HG03457 (cell line): ENCODE results near the gene CACNA1B.
"Not testable (repeated sequence)": the region's sequence is repeated elsewhere in the genome, so short reads cannot be mapped to it uniquely, and the experiment has no call there.

Experiments
- ATAC-seq: cut with Tn5 transposase; IDR thresholded peaks from one replicate; pipeline ENCODE4 v1.9.1; 2021; ENCODE audit warnings: moderate number of reproducible peaks; ENCODE audit not compliant: unreplicated experiment

Gene CACNA1B

GRCh38 chr9:137877506-137878122 lies at the start of gene CACNA1B:
Gene CACNA1B (plus strand): TSS chr9:137877782. CDS start chr9:137877934, 152 bp downstream.
- not testable (repeated sequence) for ATAC-seq

GRCh38 chr9:137827908-137828526 lies 49.6 kb upstream of the CACNA1B start:
- no peak for ATAC-seq

- ATAC-seq = no peak
Measured at GRCh38 chr9:137828527-137829259, 48.9 kb upstream of the CACNA1B start.

GRCh38 chr9:137829260-137829996 lies 48.2 kb upstream of the CACNA1B start:
- ATAC-seq = no peak

- ATAC-seq = no peak
Measured at GRCh38 chr9:137832191-137832700, 45.3 kb upstream of the CACNA1B start.

GRCh38 chr9:137832830-137833590 lies 44.6 kb upstream of the CACNA1B start:
- no peak for ATAC-seq

GRCh38 chr9:137833721-137834613 lies 43.6 kb upstream of the CACNA1B start:
- no peak for ATAC-seq

GRCh38 chr9:137834846-137835546 lies 42.6 kb upstream of the CACNA1B start:
- ATAC-seq = no peak

GRCh38 chr9:137836151-137836830 lies 41.3 kb upstream of the CACNA1B start:
- no peak for ATAC-seq

- no peak for ATAC-seq
Measured at GRCh38 chr9:137836831-137837241, 40.7 kb upstream of the CACNA1B start.

GRCh38 chr9:137837345-137838278 lies 40.0 kb upstream of the CACNA1B start:
- no peak for ATAC-seq

GRCh38 chr9:137838576-137838975 lies 39.0 kb upstream of the CACNA1B start:
- ATAC-seq = no peak

- no peak for ATAC-seq
Measured at GRCh38 chr9:137843355-137843754, 34.2 kb upstream of the CACNA1B start.

- no peak for ATAC-seq
Measured at GRCh38 chr9:137851516-137852267, 25.9 kb upstream of the CACNA1B start.

- no peak for ATAC-seq
Measured at GRCh38 chr9:137853392-137853995, 24.1 kb upstream of the CACNA1B start.

- no peak for ATAC-seq
Measured at GRCh38 chr9:137860361-137860760, 17.2 kb upstream of the CACNA1B start.
